Stimulated activated CD8-positive, alpha-beta memory T cell treated with anti-CD3 and anti-CD28 coated beads, Interleukin-15, amount 100 ng/mL, for 48 hours (primary cell): ENCODE results near the gene HABP4.
"Not testable (repeated sequence)": the region's sequence is repeated elsewhere in the genome, so short reads cannot be mapped to it uniquely, and the experiment has no call there.

Experiments
- DNase-seq, 2 donors: peaks; one replicate each; pipeline ENCODE4 v3.0.0-alpha.2; 2020; ENCODE audit warnings: low read depth in 2 of 2

HABP4 gene

GRCh38 chr9:96498796-96499195, 48.8 kb downstream of the HABP4 start:
- DNase-seq: no peak

- no peak for DNase-seq
These were observed 49.3 kb downstream of the HABP4 start for GRCh38 chr9:96499257-96499656.

- no peak for DNase-seq
These were observed 51.0 kb downstream of the HABP4 start for GRCh38 chr9:96500696-96501632.

GRCh38 chr9:96501633-96502538, 51.9 kb downstream of the HABP4 start:
- no peak for DNase-seq

- no peak for DNase-seq
These were observed 52.8 kb downstream of the HABP4 start for GRCh38 chr9:96502539-96503373.

- DNase-seq: not testable (repeated sequence)
These were observed 53.4 kb downstream of the HABP4 start for GRCh38 chr9:96503374-96503748.

GRCh38 chr9:96503918-96504317, 53.9 kb downstream of the HABP4 start:
- no peak for DNase-seq

- DNase-seq: no peak
These were observed 55.5 kb downstream of the HABP4 start for GRCh38 chr9:96505316-96505991.

- DNase-seq: no peak
These were observed 58.4 kb downstream of the HABP4 start for GRCh38 chr9:96508227-96508940.

GRCh38 chr9:96509026-96509425, 59.1 kb downstream of the HABP4 start:
- no peak for DNase-seq

- DNase-seq: no peak
These were observed 59.9 kb downstream of the HABP4 start for GRCh38 chr9:96509848-96510247.

GRCh38 chr9:96510258-96510657, 60.3 kb downstream of the HABP4 start:
- no peak for DNase-seq

- no peak for DNase-seq
These were observed 62.3 kb downstream of the HABP4 start for GRCh38 chr9:96512240-96512639.

GRCh38 chr9:96513622-96514021, 63.7 kb downstream of the HABP4 start:
- DNase-seq: no peak

GRCh38 chr9:96514108-96514799, 64.3 kb downstream of the HABP4 start:
- no peak for DNase-seq

GRCh38 chr9:96514800-96515158, 64.8 kb downstream of the HABP4 start:
- no peak for DNase-seq

- no peak for DNase-seq
These were observed 65.9 kb downstream of the HABP4 start for GRCh38 chr9:96515621-96516470.

GRCh38 chr9:96519095-96519494, 69.1 kb downstream of the HABP4 start:
- no peak for DNase-seq

GRCh38 chr9:96519787-96520186, 69.8 kb downstream of the HABP4 start:
- DNase-seq: no peak
